A673 (cell line): Measurements from ENCODE around the gene CDC42BPA.

Experiments used
- EZH2 ChIP-seq: fragments of 200-600 bp; sonication (generic); IDR thresholded peaks from 2 replicates; pipeline ENCODE4 v1.6.1; 2017; ENCODE audit warnings: borderline replicate concordance, low read depth, mild to moderate bottlenecking, mixed read lengths, antibody characterized with exemption, low read length; ENCODE audit not compliant: poor library complexity, severe bottlenecking
- TF ChIP-seq, protein P1 (sequence below): fragments of 300-800, 200-600 bp; sonication (generic); conservative IDR thresholded peaks from 2 replicates; pipeline ENCODE4 v1.5.1; 2017; ENCODE audit warnings: low read depth, mild to moderate bottlenecking, antibody characterized with exemption, low read length, moderate library complexity, mixed read lengths

- TF ChIP-seq, protein P1, sequence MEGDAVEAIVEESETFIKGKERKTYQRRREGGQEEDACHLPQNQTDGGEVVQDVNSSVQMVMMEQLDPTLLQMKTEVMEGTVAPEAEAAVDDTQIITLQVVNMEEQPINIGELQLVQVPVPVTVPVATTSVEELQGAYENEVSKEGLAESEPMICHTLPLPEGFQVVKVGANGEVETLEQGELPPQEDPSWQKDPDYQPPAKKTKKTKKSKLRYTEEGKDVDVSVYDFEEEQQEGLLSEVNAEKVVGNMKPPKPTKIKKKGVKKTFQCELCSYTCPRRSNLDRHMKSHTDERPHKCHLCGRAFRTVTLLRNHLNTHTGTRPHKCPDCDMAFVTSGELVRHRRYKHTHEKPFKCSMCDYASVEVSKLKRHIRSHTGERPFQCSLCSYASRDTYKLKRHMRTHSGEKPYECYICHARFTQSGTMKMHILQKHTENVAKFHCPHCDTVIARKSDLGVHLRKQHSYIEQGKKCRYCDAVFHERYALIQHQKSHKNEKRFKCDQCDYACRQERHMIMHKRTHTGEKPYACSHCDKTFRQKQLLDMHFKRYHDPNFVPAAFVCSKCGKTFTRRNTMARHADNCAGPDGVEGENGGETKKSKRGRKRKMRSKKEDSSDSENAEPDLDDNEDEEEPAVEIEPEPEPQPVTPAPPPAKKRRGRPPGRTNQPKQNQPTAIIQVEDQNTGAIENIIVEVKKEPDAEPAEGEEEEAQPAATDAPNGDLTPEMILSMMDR: no peak
- TF ChIP-seq EZH2: no peak
Measured at GRCh38 chr1:227265891-227266290, 52.4 kb downstream of the CDC42BPA start.
